C4-2B (cell line): ENCODE results near the gene RUFY1.

Source experiments
- CTCF ChIP-seq: fragments of 450-650 bp; conservative IDR thresholded peaks from 2 replicates; pipeline ENCODE4 v1.5.1; 2017; ENCODE audit warnings: mild to moderate bottlenecking
- ZFX ChIP-seq: fragments of 450-650 bp; IDR thresholded peaks from 2 replicates; pipeline ENCODE4 v1.6.1; 2017

DNA sequence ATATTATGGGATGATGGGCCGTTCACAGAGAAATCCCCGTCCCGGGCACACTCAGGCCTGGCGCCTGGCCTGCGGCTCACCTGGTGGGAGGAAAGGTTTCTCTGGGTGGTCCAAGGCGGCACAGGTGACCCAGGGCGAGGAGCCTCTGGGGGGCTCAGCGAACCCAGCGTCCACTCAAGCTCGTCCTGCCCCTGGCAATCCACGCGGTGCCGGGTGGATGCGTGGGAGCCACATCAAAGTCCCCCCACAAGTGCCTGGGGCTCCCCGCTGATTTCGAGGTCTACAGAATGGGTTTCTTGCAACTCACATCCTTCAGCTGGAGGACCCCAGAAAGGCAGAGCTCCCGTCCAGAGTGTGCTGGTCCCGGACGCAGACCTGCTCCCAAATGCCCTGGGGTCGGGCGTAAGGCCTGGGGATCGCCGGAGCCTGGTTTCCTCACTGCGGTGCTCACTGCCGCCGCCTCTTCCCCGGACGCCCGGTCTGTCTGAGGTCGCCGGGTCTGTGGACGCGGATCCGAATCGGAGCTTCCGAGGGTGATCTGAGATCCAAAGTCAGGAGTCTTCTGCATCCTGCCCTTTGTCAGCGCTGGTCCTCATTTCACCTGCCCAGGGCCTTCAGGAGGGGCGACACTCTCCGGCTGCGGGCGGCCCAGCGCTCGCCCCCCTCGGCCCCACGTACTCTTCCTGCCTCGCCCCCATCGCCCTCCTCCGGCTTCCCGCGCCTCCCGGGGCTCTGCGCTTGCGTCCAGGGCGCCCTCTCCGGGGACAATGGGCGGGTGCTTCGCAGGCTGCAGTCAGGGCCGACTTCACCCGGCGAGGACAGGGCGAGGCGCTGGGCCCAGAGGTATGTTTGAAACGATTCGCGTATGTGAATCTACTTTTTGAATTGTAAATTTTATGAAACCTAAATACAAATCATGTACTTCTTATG, 20.0 kb upstream of the RUFY1 start:
- no peak for TF ChIP-seq CTCF
- no peak for TF ChIP-seq ZFX
